ENCODE measurements around the gene CFAP61. TPM values are rescaled to one million over a fixed set of nuclear protein-coding genes. Genes with fewer than 3 reads are reported as not detected.

CFAP61 gene
- total RNA-seq, 1 donor from 2014 or later = not detected

DNA sequence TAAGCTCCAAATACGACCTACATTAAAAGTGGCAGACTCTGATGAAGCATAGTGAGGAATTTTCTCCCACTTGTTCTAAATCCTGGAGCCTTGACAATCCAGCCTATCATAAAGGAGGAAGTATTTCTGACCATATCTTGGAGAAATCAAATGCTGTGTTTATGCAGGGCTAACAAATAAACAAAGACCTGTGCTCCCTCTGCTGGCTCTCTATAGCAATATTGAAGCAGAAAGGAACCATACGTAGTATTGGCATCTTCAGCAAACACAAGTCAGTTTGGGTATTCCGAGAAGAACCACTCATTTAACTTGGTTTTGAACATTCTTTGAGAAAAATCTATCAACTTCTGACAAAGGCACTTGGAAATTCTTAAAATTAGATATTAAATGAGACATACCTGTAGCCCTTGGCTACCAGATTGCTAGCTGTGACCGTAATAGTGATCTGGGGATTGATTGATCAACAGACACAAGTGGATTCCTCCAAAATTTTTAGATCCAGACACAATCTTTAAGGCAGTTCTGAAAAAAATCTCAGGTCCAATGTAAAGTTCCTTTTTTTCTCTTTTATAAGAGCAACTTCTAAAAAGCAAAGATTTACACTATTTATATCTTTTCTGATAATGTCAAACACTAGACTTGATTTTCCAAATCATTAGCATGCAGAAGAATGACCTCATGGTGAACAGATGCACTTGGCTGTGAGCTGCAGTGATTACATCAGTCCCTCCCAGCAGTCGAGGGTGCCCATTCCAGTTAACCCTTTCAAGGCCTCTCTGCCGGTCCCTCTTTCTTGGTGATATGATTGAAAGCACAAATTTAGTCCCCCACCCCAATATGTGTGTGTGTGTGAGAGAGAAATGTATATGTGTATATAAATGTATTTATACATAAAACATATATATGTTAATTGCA is 355.8 kb downstream of the CFAP61 start:
- no peak overlapping the region for H3K4me3 ChIP-seq
- no peaks in the 10 kb centered on the region for H3K27me3 ChIP-seq
- H3K4me1 ChIP-seq = no peaks in the 10 kb centered on the region
- intact Hi-C loops (cut with DNase I) = no loop called here
- no peak overlapping the region for H3K27ac ChIP-seq
- no peak for DNase-seq (ENCODE audit: low spot score in 2 of 2)
- H3K9me3 ChIP-seq = no peaks in the 10 kb centered on the region
- H3K36me3 ChIP-seq = no peaks in the 10 kb centered on the region
- TF ChIP-seq, protein P1, sequence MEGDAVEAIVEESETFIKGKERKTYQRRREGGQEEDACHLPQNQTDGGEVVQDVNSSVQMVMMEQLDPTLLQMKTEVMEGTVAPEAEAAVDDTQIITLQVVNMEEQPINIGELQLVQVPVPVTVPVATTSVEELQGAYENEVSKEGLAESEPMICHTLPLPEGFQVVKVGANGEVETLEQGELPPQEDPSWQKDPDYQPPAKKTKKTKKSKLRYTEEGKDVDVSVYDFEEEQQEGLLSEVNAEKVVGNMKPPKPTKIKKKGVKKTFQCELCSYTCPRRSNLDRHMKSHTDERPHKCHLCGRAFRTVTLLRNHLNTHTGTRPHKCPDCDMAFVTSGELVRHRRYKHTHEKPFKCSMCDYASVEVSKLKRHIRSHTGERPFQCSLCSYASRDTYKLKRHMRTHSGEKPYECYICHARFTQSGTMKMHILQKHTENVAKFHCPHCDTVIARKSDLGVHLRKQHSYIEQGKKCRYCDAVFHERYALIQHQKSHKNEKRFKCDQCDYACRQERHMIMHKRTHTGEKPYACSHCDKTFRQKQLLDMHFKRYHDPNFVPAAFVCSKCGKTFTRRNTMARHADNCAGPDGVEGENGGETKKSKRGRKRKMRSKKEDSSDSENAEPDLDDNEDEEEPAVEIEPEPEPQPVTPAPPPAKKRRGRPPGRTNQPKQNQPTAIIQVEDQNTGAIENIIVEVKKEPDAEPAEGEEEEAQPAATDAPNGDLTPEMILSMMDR (IDR thresholded peaks at IDR 0.05) = no peak

DNA sequence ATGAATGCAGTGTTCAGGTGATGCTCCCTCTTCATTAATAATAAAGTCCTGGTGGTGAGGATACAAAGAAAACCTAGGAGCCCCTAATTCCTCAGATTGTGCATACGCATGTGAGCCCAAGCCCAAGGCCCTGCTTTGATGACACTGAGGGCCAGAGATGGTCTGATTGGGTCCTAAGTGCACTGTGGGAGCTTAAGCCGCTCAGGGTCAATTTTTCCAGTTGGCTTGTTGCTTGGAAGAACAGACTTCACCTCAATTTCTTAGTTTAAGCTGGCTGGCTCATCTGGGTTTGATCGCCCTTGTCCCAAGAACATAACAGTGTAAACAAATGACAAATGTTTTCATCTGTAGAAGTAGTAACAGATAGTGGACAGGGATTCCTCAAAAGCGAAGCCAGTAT is 357.0 kb downstream of the CFAP61 start:
- TF ChIP-seq, protein P1 (IDR thresholded peaks at IDR 0.05) = no peak

More for the DNA sequence above, 357.0 kb downstream of the CFAP61 start:
- Histone ChIP-seq H3K36me3 (no peaks in the 10 kb centered on the region), H3K4me1 (no peaks in the 10 kb centered on the region), H3K27ac (no peak overlapping the region), H3K27me3 (no peaks in the 10 kb centered on the region), H3K4me3 (no peak overlapping the region), H3K9me3 (no peaks in the 10 kb centered on the region)
- intact Hi-C loops (cut with DNase I) = no loop called here
- DNase-seq (ENCODE audit: low spot score in 2 of 2) = no peak

Other genes with a start within 250 kb of the CFAP61 start
- 2.7 TPM for gene NAA20, start 35.2 kb upstream of the CFAP61 start, total RNA-seq
- 2.2 TPM for gene CRNKL1, start 66 bp upstream of the CFAP61 start, total RNA-seq

Data from ascending aorta (tissue), 2 donors.